GM12891 (cell line): ENCODE measurements around the gene DPPA5.

Source experiments
- POLR2A ChIP-seq: IDR thresholded peaks from 2 replicates; pipeline ENCODE4 v1.6.1; 2011; ENCODE audit warnings: low read depth, low read length, control low read depth
- POLR2AphosphoS5 ChIP-seq: IDR thresholded peaks from 2 replicates; pipeline ENCODE4 v1.6.1; 2011; ENCODE audit warnings: low read depth, low read length, control low read depth
- POU2F2 ChIP-seq: IDR thresholded peaks from 2 replicates; pipeline ENCODE4 v1.6.1; 2011; ENCODE audit warnings: low read depth, mild to moderate bottlenecking, control low read depth, low read length, moderate library complexity
- TAF1 ChIP-seq: IDR thresholded peaks from 2 replicates; pipeline ENCODE4 v1.6.1; 2011; ENCODE audit warnings: low read depth, low read length, control low read depth

- TF ChIP-seq POLR2A: no peak
- no peak for TF ChIP-seq TAF1
- no peak for TF ChIP-seq POLR2AphosphoS5
- TF ChIP-seq POU2F2: no peak
Observed at GRCh38 chr6:73391675-73392074, 37.6 kb upstream of the DPPA5 start.
